ENCODE data around the gene CTSW. TPM values are rescaled to one million over a fixed set of nuclear protein-coding genes. Genes with fewer than 3 reads are reported as not detected.

CTSW gene
- polyA plus RNA-seq, 1 donor (not counting 4 experiments of a cell fraction or from before 2014, with no cell fraction given), result not detected

- H3K79me2 ChIP-seq (ENCODE audit: control insufficient read depth, insufficient read depth, low read length), result peaks cover 56% of the 10 kb centered on the region
- peak overlapping the region; percentile 83 to 96 (median 91) for H3K4me3 ChIP-seq (ENCODE audit: control insufficient read depth in 2 of 3, extremely low read depth in 1 of 3, insufficient read depth in 2 of 3, low read depth in 1 of 3, low read length in 3 of 3)
- H3K27ac ChIP-seq (ENCODE audit: control insufficient read depth, insufficient read depth, low read length), result peak overlapping the region; percentile 50
- peaks cover 28% of the 10 kb centered on the region for H3K4me1 ChIP-seq (ENCODE audit: control insufficient read depth, extremely low read depth, insufficient read depth, low read length)
- peaks cover 35 to 43% of the 10 kb centered on the region in 2 experiments for H3K36me3 ChIP-seq (ENCODE audit: control insufficient read depth in 2 of 2, extremely low read depth in 1 of 2, insufficient read depth in 2 of 2, low read length in 2 of 2)
- peaks cover 7% of the 10 kb centered on the region for H3K9me1 ChIP-seq (ENCODE audit: control insufficient read depth, extremely low read depth, insufficient read depth, low read length)
- FAIRE-seq (no peak), DNase-seq (ENCODE audit: low read depth, low spot score) (no peak)
- peak overlapping the region; percentile 83 for H3K9ac ChIP-seq (ENCODE audit: control insufficient read depth, extremely low read depth, insufficient read depth, low read length)
- H3K27me3 ChIP-seq (ENCODE audit: control insufficient read depth, extremely low read depth, insufficient read depth, low read length), result no peaks in the 10 kb centered on the region
- peaks cover 45% of the 10 kb centered on the region for H4K20me1 ChIP-seq (ENCODE audit: control insufficient read depth, extremely low read depth, insufficient read depth, low read length)
- no peak for TF ChIP-seq EZH2 (IDR thresholded peaks at IDR 0.05; ENCODE audit: low read length)
- TF ChIP-seq CTCF (optimal IDR thresholded peaks at IDR 0.05 in 1 of 3, IDR thresholded peaks at IDR 0.05 in 1 of 3, conservative IDR thresholded peaks at IDR 0.05 in 1 of 3; ENCODE audit: extremely low read depth in 1 of 3, insufficient read depth in 2 of 3, low read length in 3 of 3), result no peak
- peak overlapping the region; percentile 100 for H3K4me2 ChIP-seq (ENCODE audit: control insufficient read depth, extremely low read depth, insufficient read depth, low read depth, low read length)
- no peak overlapping the region for H2AFZ ChIP-seq (ENCODE audit: control insufficient read depth, low read length)
- no peaks in the 10 kb centered on the region for H3K9me3 ChIP-seq (ENCODE audit: control insufficient read depth, low read depth, low read length)
- dilution Hi-C loops (cut with MboI; ENCODE audit: extremely low pct_ligation_motif_present, low sequenced_read_pairs), result no loop called here
These were observed 22.7 kb upstream of the CTSW start for GRCh38 chr11:65856689-65857499.

GRCh38 chr11:65857500-65857852, 22.2 kb upstream of the CTSW start:
- H3K36me3 ChIP-seq (ENCODE audit: control insufficient read depth in 2 of 2, extremely low read depth in 1 of 2, insufficient read depth in 2 of 2, low read length in 2 of 2), result peaks cover 36 to 48% of the 10 kb centered on the region in 2 experiments
- peak overlapping the region; percentile 50 for H3K27ac ChIP-seq (ENCODE audit: control insufficient read depth, insufficient read depth, low read length)
- no peak overlapping the region for H2AFZ ChIP-seq (ENCODE audit: control insufficient read depth, low read length)
- H4K20me1 ChIP-seq (ENCODE audit: control insufficient read depth, extremely low read depth, insufficient read depth, low read length), result peaks cover 45% of the 10 kb centered on the region
- H3K4me1 ChIP-seq (ENCODE audit: control insufficient read depth, extremely low read depth, insufficient read depth, low read length), result peaks cover 32% of the 10 kb centered on the region
- H3K79me2 ChIP-seq (ENCODE audit: control insufficient read depth, insufficient read depth, low read length), result peaks cover 61% of the 10 kb centered on the region
- H3K4me3 ChIP-seq (ENCODE audit: control insufficient read depth in 2 of 3, extremely low read depth in 1 of 3, insufficient read depth in 2 of 3, low read depth in 1 of 3, low read length in 3 of 3), result peak overlapping the region; percentile 83 to 96 (median 91)
- dilution Hi-C loops (cut with MboI; ENCODE audit: extremely low pct_ligation_motif_present, low sequenced_read_pairs), result no loop called here
- H3K9me3 ChIP-seq (ENCODE audit: control insufficient read depth, low read depth, low read length), result no peaks in the 10 kb centered on the region
- TF ChIP-seq EZH2 (IDR thresholded peaks at IDR 0.05; ENCODE audit: low read length) (no peak), CTCF (optimal IDR thresholded peaks at IDR 0.05 in 1 of 3, IDR thresholded peaks at IDR 0.05 in 1 of 3, conservative IDR thresholded peaks at IDR 0.05 in 1 of 3; ENCODE audit: extremely low read depth in 1 of 3, insufficient read depth in 2 of 3, low read length in 3 of 3) (no peak)
- H3K4me2 ChIP-seq (ENCODE audit: control insufficient read depth, extremely low read depth, insufficient read depth, low read depth, low read length), result peak overlapping the region; percentile 100
- FAIRE-seq (no peak), DNase-seq (ENCODE audit: low read depth, low spot score) (no peak)
- H3K27me3 ChIP-seq (ENCODE audit: control insufficient read depth, extremely low read depth, insufficient read depth, low read length), result no peaks in the 10 kb centered on the region
- peaks cover 7% of the 10 kb centered on the region for H3K9me1 ChIP-seq (ENCODE audit: control insufficient read depth, extremely low read depth, insufficient read depth, low read length)
- H3K9ac ChIP-seq (ENCODE audit: control insufficient read depth, extremely low read depth, insufficient read depth, low read length), result peak overlapping the region; percentile 83
